Endothelial cell of hepatic sinusoid (primary cell): Measurements from ENCODE around the gene TARS3.
"Not testable (repeated sequence)": the region's sequence is repeated elsewhere in the genome, so short reads cannot be mapped to it uniquely, and the experiment has no call there.

Experiments
- in situ Hi-C: cut with HindIII; loops from 2 replicates; pipeline ENCODE4 v1.10.0; 2017; ENCODE audit warnings: low sequenced_read_pairs

The TARS3 gene

GRCh38 chr15:101657968-101658784, 66.1 kb downstream of the TARS3 start:
- in situ Hi-C loops = no loop called here

- in situ Hi-C loops = no loop called here
Observed at GRCh38 chr15:101657171-101657570, 67.1 kb downstream of the TARS3 start.

GRCh38 chr15:101654624-101655337, 69.5 kb downstream of the TARS3 start:
- in situ Hi-C loops = not testable (repeated sequence)

- in situ Hi-C loops = no loop called here
Observed at GRCh38 chr15:101654171-101654570, 70.1 kb downstream of the TARS3 start.

GRCh38 chr15:101652786-101653430, 71.4 kb downstream of the TARS3 start:
- in situ Hi-C loops = no loop called here

- in situ Hi-C loops = no loop called here
Observed at GRCh38 chr15:101652098-101652785, 72.0 kb downstream of the TARS3 start, which contains the start of gene TM2D3. TM2D3 (minus strand) TSS chr15:101652381; CDS start chr15:101652361, 20 bp downstream.

- in situ Hi-C loops = no loop called here
Observed at GRCh38 chr15:101651554-101652097, 72.6 kb downstream of the TARS3 start.

- in situ Hi-C loops = no loop called here
Observed at GRCh38 chr15:101650145-101650544, 74.1 kb downstream of the TARS3 start.

GRCh38 chr15:101648356-101648755, 75.9 kb downstream of the TARS3 start:
- in situ Hi-C loops = no loop called here

- in situ Hi-C loops = no loop called here
Observed at GRCh38 chr15:101647251-101647650, 77.0 kb downstream of the TARS3 start.

GRCh38 chr15:101646672-101647071, 77.6 kb downstream of the TARS3 start:
- in situ Hi-C loops = no loop called here

- in situ Hi-C loops = loop anchor here (5.0 kb wide), 1 partner anchor 345 kb away; the partner anchor contains the start of gene SNRPA1
Observed at GRCh38 chr15:101642361-101642760, 81.9 kb downstream of the TARS3 start.

- in situ Hi-C loops = loop anchor here (5.0 kb wide), 1 partner anchor 345 kb away; the partner anchor contains the start of gene SNRPA1
Observed at GRCh38 chr15:101641894-101642293, 82.4 kb downstream of the TARS3 start.

GRCh38 chr15:101641129-101641764, 83.0 kb downstream of the TARS3 start:
- in situ Hi-C loops = loop anchor here (5.0 kb wide), 1 partner anchor 344 kb away; the partner anchor contains the start of gene SNRPA1

GRCh38 chr15:101639667-101640066, 84.6 kb downstream of the TARS3 start:
- in situ Hi-C loops = loop anchor here (5.0 kb wide), 1 partner anchor 342 kb away; the partner anchor contains the start of gene SNRPA1

GRCh38 chr15:101637919-101638318, 86.4 kb downstream of the TARS3 start:
- in situ Hi-C loops = no loop called here

GRCh38 chr15:101637516-101637915, 86.8 kb downstream of the TARS3 start:
- in situ Hi-C loops = no loop called here

GRCh38 chr15:101637038-101637437, 87.2 kb downstream of the TARS3 start:
- in situ Hi-C loops = no loop called here

GRCh38 chr15:101635944-101636727, 88.1 kb downstream of the TARS3 start:
- in situ Hi-C loops = no loop called here
